ENCODE measurements around the gene C5orf24.

Gene C5orf24

DNA sequence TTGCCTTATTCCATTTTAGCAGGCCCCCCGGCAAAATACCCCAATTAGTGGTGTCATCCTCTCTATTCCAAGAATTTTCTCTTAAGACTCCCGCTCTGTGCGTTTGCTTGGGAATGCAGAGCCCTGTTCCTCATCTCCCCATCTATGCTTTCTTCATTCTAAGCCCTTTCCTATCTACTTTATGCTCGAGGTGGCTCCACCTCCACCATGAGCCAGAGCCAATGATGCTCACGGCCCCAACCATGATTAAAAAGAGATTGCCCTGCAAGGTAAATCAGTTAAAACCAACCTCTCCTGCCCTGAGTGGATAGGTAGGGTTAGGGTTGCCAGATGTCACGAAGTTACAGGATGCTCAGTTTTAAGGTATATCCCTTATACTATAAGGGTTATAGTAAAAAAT, 27.7 kb downstream of the C5orf24 start:
- no peak overlapping the region for H2AFZ ChIP-seq (ENCODE audit: insufficient read depth, low read length, poor library complexity)
- no CpG with 5 or more reads among the region's 6 CpGs for WGBS (ENCODE audit: extremely low coverage, insufficient coverage, insufficient read length)

DNA sequence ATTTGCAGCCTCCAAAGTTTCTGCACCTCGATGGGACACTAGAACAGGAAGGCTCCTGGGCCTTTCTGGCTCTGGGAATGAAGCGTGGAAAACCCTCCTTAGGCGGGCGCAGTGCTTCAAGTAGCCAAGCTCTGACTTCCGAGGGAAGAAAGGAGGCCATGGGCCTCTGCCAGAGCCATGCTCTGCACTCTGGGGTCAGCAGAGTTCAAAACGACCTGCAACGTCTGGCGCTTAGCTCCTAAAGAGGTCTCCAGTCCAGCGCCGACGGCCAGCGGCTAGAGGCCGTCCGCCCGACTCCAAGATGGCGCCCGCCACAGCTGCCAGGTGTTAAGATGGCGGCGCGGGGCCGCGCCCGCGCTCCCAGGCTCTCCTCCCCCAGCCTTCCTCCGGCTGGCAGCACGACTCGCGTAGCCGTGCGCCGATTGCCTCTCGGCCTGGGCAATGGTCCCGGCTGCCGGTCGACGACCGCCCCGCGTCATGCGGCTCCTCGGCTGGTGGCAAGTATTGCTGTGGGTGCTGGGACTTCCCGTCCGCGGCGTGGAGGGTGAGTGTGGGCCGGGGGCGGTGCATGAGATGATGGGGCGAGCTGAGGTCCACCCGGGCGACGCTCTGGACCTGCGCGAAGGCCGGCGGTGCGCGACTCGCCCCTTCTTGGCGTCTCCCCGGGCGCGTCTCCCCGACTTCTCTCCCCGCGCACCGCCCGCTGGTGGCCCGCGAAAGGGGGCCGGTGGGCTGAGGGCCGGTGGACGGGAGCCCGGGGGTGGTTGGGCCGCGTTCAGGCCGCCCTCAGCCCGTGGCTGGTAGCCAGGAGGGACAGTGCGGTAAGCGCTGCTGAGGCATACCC, 28.4 kb downstream of the C5orf24 start, which contains the start of gene TXNDC15:
Gene TXNDC15, plus strand, starts transcription at position 385 of the 844 bp plus-strand sequence. Its CDS starts 57 bp downstream, at position 442.
- H2AK5ac ChIP-seq (ENCODE audit: low read length), result no peak within 1 kb of the TSS
- DNase-seq, result peak; percentile 86 to 88
- H3K4me1 ChIP-seq (ENCODE audit: control insufficient read depth in 1 of 2, insufficient read depth in 2 of 2, low read length in 2 of 2), result peaks cover 5 to 8% of the 10 kb centered on the region in 2 experiments
- WGBS (ENCODE audit: extremely low coverage, insufficient coverage, insufficient read length), result no CpG with 5 or more reads among the region's 79 CpGs
- H3K27ac ChIP-seq (ENCODE audit: low read depth, low read length), result peak within 1 kb of the TSS; percentile 55
- H3K14ac ChIP-seq (ENCODE audit: low read length), result peak within 1 kb of the TSS; percentile 82
- H2BK12ac ChIP-seq (ENCODE audit: low read length), result peak within 1 kb of the TSS; percentile 5
- H4K12ac ChIP-seq (ENCODE audit: low read depth, low read length), result peak within 1 kb of the TSS; percentile 91
- H4K8ac ChIP-seq (ENCODE audit: low read depth, low read length), result peak within 1 kb of the TSS; percentile 94
- H3K9ac ChIP-seq (ENCODE audit: low read length), result peak within 1 kb of the TSS; percentile 84
- H3K36me3 ChIP-seq (ENCODE audit: control insufficient read depth in 1 of 2, insufficient read depth in 2 of 2, low read length in 2 of 2), result no peaks in the 10 kb centered on the region
- peak within 1 kb of the TSS; percentile 57 for H3K4me2 ChIP-seq (ENCODE audit: low read length)
- H3K4me3 ChIP-seq (ENCODE audit: low read depth, low read length), result peak within 1 kb of the TSS; percentile 83
- peak within 1 kb of the TSS; percentile 91 for H2AFZ ChIP-seq (ENCODE audit: insufficient read depth, low read length, poor library complexity)
- no peak within 1 kb of the TSS for H3K23ac ChIP-seq (ENCODE audit: low read length)
- H3K79me1 ChIP-seq (ENCODE audit: low read length), result peaks cover 8% of the 10 kb centered on the region
- peaks cover 5% of the 10 kb centered on the region for H3K79me2 ChIP-seq (ENCODE audit: control insufficient read depth, insufficient read depth, low read length, poor library complexity)
- no peaks in the 10 kb centered on the region for H3K9me3 ChIP-seq (ENCODE audit: insufficient read depth, low read depth, low read length)
- H3K27me3 ChIP-seq (ENCODE audit: insufficient read depth, low read length), result no peaks in the 10 kb centered on the region
- H4K91ac ChIP-seq (ENCODE audit: low read depth, low read length), result peak within 1 kb of the TSS; percentile 94
- H2BK120ac ChIP-seq (ENCODE audit: insufficient read depth, low read length, poor library complexity), result peak within 1 kb of the TSS; percentile 78
- peak within 1 kb of the TSS; percentile 60 for H2BK5ac ChIP-seq (ENCODE audit: low read depth, low read length, poor library complexity)
- H3K4ac ChIP-seq (ENCODE audit: low read depth, low read length), result peak within 1 kb of the TSS; percentile 65
- peak within 1 kb of the TSS; percentile 58 for H3K18ac ChIP-seq (ENCODE audit: low read length)

More for the DNA sequence above, 27.7 kb downstream of the C5orf24 start:
- H3K27me3 ChIP-seq (ENCODE audit: insufficient read depth, low read length), result no peaks in the 10 kb centered on the region
- H3K79me2 ChIP-seq (ENCODE audit: control insufficient read depth, insufficient read depth, low read length, poor library complexity), result peaks cover 5% of the 10 kb centered on the region
- peak overlapping the region; percentile 94 for H4K8ac ChIP-seq (ENCODE audit: low read depth, low read length)
- H4K12ac ChIP-seq (ENCODE audit: low read depth, low read length), result peak overlapping the region; percentile 87
- peak in 1 of 2 donors; percentile 27 for DNase-seq
- no peak overlapping the region for H3K4me2 ChIP-seq (ENCODE audit: low read length)
- no peak overlapping the region for H3K4ac ChIP-seq (ENCODE audit: low read depth, low read length)
- H3K18ac ChIP-seq (ENCODE audit: low read length), result peak overlapping the region; percentile 58
- no peak overlapping the region for H3K23ac ChIP-seq (ENCODE audit: low read length)
- H2BK5ac ChIP-seq (ENCODE audit: low read depth, low read length, poor library complexity), result no peak overlapping the region
- H3K4me1 ChIP-seq (ENCODE audit: control insufficient read depth in 1 of 2, insufficient read depth in 2 of 2, low read length in 2 of 2), result peaks cover 5 to 8% of the 10 kb centered on the region in 2 experiments
- peak overlapping the region; percentile 19 for H2BK120ac ChIP-seq (ENCODE audit: insufficient read depth, low read length, poor library complexity)
- H4K91ac ChIP-seq (ENCODE audit: low read depth, low read length), result peak overlapping the region; percentile 81
- no peak overlapping the region for H3K4me3 ChIP-seq (ENCODE audit: low read depth, low read length)
- no peak overlapping the region for H3K9ac ChIP-seq (ENCODE audit: low read length)
- H3K27ac ChIP-seq (ENCODE audit: low read depth, low read length), result no peak overlapping the region
- no peak overlapping the region for H2AK5ac ChIP-seq (ENCODE audit: low read length)
- H3K79me1 ChIP-seq (ENCODE audit: low read length), result peaks cover 8% of the 10 kb centered on the region
- no peaks in the 10 kb centered on the region for H3K9me3 ChIP-seq (ENCODE audit: insufficient read depth, low read depth, low read length)
- no peaks in the 10 kb centered on the region for H3K36me3 ChIP-seq (ENCODE audit: control insufficient read depth in 1 of 2, insufficient read depth in 2 of 2, low read length in 2 of 2)
- no peak overlapping the region for H3K14ac ChIP-seq (ENCODE audit: low read length)
- no peak overlapping the region for H2BK12ac ChIP-seq (ENCODE audit: low read length)

DNA sequence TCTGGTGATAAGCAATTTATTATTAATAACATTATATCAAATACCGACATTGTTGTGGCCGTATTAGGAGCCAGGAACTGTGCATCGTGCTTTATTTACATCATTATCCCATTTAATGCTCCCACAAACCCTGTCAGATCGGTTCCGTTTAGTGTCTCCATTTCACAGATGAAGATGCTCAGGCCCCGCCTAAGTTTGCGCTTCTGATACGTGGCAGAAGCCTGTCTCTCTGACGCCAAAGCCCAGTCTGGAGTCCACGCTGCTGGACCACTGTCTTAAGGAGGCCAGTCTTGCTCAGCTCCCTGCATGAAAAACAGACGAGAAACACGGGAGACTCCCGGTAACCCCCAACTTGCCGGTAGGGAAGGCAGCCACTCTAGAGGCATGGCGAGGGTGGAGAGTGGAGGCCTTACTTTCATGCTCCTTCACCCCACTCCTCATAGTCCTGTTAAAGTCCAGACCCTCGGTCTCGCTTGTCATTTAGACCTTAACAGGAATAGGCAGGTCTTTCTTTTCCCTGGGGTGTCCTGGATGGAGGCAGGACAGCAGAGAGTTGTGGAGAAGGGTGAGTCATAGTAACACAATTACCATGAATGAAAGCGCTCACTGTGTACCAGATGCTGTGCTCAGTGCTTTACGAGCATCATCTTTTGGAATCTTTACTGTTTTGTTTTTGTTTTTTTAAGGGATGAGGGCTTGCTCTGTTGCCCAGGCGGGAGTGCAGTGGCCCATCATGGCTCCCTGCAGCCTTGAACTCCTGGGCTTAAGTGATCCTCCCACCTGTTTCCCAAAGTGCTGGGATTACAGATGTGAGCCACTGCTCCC, 29.3 kb downstream of the C5orf24 start:
- peaks cover 8% of the 10 kb centered on the region for H3K79me1 ChIP-seq (ENCODE audit: low read length)
- H2BK120ac ChIP-seq (ENCODE audit: insufficient read depth, low read length, poor library complexity), result no peak overlapping the region
- H3K4me3 ChIP-seq (ENCODE audit: low read depth, low read length), result peak overlapping the region; percentile 83
- H3K79me2 ChIP-seq (ENCODE audit: control insufficient read depth, insufficient read depth, low read length, poor library complexity), result peaks cover 5% of the 10 kb centered on the region
- H2AK5ac ChIP-seq (ENCODE audit: low read length), result no peak overlapping the region
- no peak overlapping the region for H3K9ac ChIP-seq (ENCODE audit: low read length)
- peak overlapping the region; percentile 56 for H3K4me2 ChIP-seq (ENCODE audit: low read length)
- no peaks in the 10 kb centered on the region for H3K9me3 ChIP-seq (ENCODE audit: insufficient read depth, low read depth, low read length)
- peak overlapping the region; percentile 5 for H2BK12ac ChIP-seq (ENCODE audit: low read length)
- no CpG with 5 or more reads among the region's 20 CpGs for WGBS (ENCODE audit: extremely low coverage, insufficient coverage, insufficient read length)
- peak overlapping the region; percentile 94 for H4K8ac ChIP-seq (ENCODE audit: low read depth, low read length)
- no peaks in the 10 kb centered on the region for H3K27me3 ChIP-seq (ENCODE audit: insufficient read depth, low read length)
- H4K12ac ChIP-seq (ENCODE audit: low read depth, low read length), result peak overlapping the region; percentile 70
- peak overlapping the region; percentile 94 for H4K91ac ChIP-seq (ENCODE audit: low read depth, low read length)
- H3K36me3 ChIP-seq (ENCODE audit: control insufficient read depth in 1 of 2, insufficient read depth in 2 of 2, low read length in 2 of 2), result no peaks in the 10 kb centered on the region
- H3K4me1 ChIP-seq (ENCODE audit: control insufficient read depth in 1 of 2, insufficient read depth in 2 of 2, low read length in 2 of 2), result peaks cover 5 to 8% of the 10 kb centered on the region in 2 experiments
- H3K27ac ChIP-seq (ENCODE audit: low read depth, low read length), result no peak overlapping the region
- no peak overlapping the region for H3K23ac ChIP-seq (ENCODE audit: low read length)
- H2BK5ac ChIP-seq (ENCODE audit: low read depth, low read length, poor library complexity), result no peak overlapping the region
- DNase-seq, result peak; percentile 46 to 62
- H3K18ac ChIP-seq (ENCODE audit: low read length), result no peak overlapping the region
- peak overlapping the region; percentile 76 for H2AFZ ChIP-seq (ENCODE audit: insufficient read depth, low read length, poor library complexity)
- no peak overlapping the region for H3K4ac ChIP-seq (ENCODE audit: low read depth, low read length)
- H3K14ac ChIP-seq (ENCODE audit: low read length), result peak overlapping the region; percentile 82

DNA sequence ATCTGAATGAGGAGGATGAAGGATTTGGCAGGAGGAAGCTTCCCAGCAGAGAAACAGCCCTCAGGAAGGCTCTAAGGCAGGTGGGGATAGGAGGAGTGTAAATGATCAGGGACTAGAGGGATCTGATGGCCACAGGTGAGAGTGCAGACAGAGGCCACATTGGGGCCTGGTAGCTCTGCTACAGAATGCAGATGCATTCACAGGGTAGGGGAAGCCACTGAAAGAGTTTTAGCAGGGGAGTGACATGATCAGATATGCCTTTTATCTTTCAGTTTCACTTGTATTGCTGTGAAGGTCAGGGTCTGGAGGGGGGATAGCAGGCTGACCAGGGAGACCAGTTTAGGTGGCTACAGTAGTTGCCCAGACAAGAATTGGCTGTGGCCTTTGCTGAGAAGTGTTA, 31.4 kb downstream of the C5orf24 start:
- Histone ChIP-seq H3K4ac (ENCODE audit: low read depth, low read length) (no peak overlapping the region), H3K4me2 (ENCODE audit: low read length) (no peak overlapping the region), H3K36me3 (ENCODE audit: control insufficient read depth in 1 of 2, insufficient read depth in 2 of 2, low read length in 2 of 2) (no peaks in the 10 kb centered on the region), H4K91ac (ENCODE audit: low read depth, low read length) (no peak overlapping the region), H2AK5ac (ENCODE audit: low read length) (no peak overlapping the region), H2BK12ac (ENCODE audit: low read length) (no peak overlapping the region), H2BK5ac (ENCODE audit: low read depth, low read length, poor library complexity) (no peak overlapping the region), H3K27ac (ENCODE audit: low read depth, low read length) (no peak overlapping the region), H2BK120ac (ENCODE audit: insufficient read depth, low read length, poor library complexity) (no peak overlapping the region), H3K9me3 (ENCODE audit: insufficient read depth, low read depth, low read length) (no peaks in the 10 kb centered on the region), H3K14ac (ENCODE audit: low read length) (no peak overlapping the region), H4K12ac (ENCODE audit: low read depth, low read length) (no peak overlapping the region), H3K79me1 (ENCODE audit: low read length) (peaks cover 8% of the 10 kb centered on the region), H3K9ac (ENCODE audit: low read length) (no peak overlapping the region), H3K79me2 (ENCODE audit: control insufficient read depth, insufficient read depth, low read length, poor library complexity) (peaks cover 5% of the 10 kb centered on the region), H3K4me3 (ENCODE audit: low read depth, low read length) (no peak overlapping the region), H3K27me3 (ENCODE audit: insufficient read depth, low read length) (no peaks in the 10 kb centered on the region), H2AFZ (ENCODE audit: insufficient read depth, low read length, poor library complexity) (no peak overlapping the region), H3K23ac (ENCODE audit: low read length) (no peak overlapping the region), H4K8ac (ENCODE audit: low read depth, low read length) (no peak overlapping the region), H3K18ac (ENCODE audit: low read length) (no peak overlapping the region), H3K4me1 (ENCODE audit: control insufficient read depth in 1 of 2, insufficient read depth in 2 of 2, low read length in 2 of 2) (peaks cover 5 to 8% of the 10 kb centered on the region in 2 experiments)
- DNase-seq, result no peak
